Measurements from ENCODE around the gene PATL1.

GRCh38 chr11:59658036-59658435 is 10.8 kb downstream of the PATL1 start:
- TF ChIP-seq CTCF (IDR thresholded peaks at IDR 0.05; ENCODE audit: insufficient read depth, low read length, poor library complexity, severe bottlenecking): no peak
- TF ChIP-seq EZH2phosphoT487 (conservative IDR thresholded peaks at IDR 0.05; ENCODE audit: low read length): no peak

Data from SU-DHL-6 (cell line).